Neural cell (in vitro differentiated cells): ENCODE data around the gene IGSF11. TPM values are rescaled to one million over a fixed set of nuclear protein-coding genes. Genes with fewer than 3 reads are reported as not detected.

ENCODE experiments used
- H2AFZ ChIP-seq: fragments of 200-600, 300-800 bp; sonication (generic), shearing (Covaris generic); 2 replicates; pipeline ENCODE4 v1.6.0; 2014; ENCODE audit warnings: low read depth, mild to moderate bottlenecking, antibody characterized with exemption, low read length, moderate library complexity
- H3F3A ChIP-seq: fragments of 200-600 bp; shearing (Covaris generic); 2 replicates; pipeline ENCODE4 v1.6.1; 2016; ENCODE audit warnings: mild to moderate bottlenecking, moderate library complexity, mixed read lengths, antibody characterized with exemption, low read length; ENCODE audit not compliant: insufficient read depth, poor library complexity, severe bottlenecking
- H3K27ac ChIP-seq: fragments of 200-600, 300-800 bp; sonication (generic), shearing (Covaris generic); 2 replicates; pipeline ENCODE4 v1.5.1; 2014; ENCODE audit warnings: mild to moderate bottlenecking, low read length, moderate library complexity
- H3K27me3 ChIP-seq: fragments of 300-800, 200-600 bp; sonication (generic), shearing (Covaris generic); 2 replicates; pipeline ENCODE4 v1.6.0; 2014; ENCODE audit warnings: mild to moderate bottlenecking, low read depth, low read length, moderate library complexity; ENCODE audit not compliant: insufficient read depth
- H3K36me3 ChIP-seq: fragments of 300-800, 200-600 bp; sonication (generic), shearing (Covaris generic); 2 replicates; pipeline ENCODE4 v1.5.1; 2014; ENCODE audit warnings: mild to moderate bottlenecking, antibody characterized with exemption, low read length, moderate library complexity; ENCODE audit not compliant: insufficient read depth
- H3K4me2 ChIP-seq: fragments of 300-800, 200-600 bp; sonication (generic), shearing (Covaris generic); 2 replicates; pipeline ENCODE4 v1.6.0; 2014; ENCODE audit warnings: mild to moderate bottlenecking, low read length
- H3K4me3 ChIP-seq: fragments of 300-800, 200-600 bp; sonication (generic), shearing (Covaris generic); 2 replicates; pipeline ENCODE4 v1.5.1; 2014; ENCODE audit warnings: mild to moderate bottlenecking, low read length, moderate library complexity
- H3K79me2 ChIP-seq: fragments of 200-600 bp; shearing (Covaris generic); replicated peaks from 2 replicates; pipeline ENCODE4 v1.6.0; 2014; ENCODE audit warnings: mild to moderate bottlenecking, low read length, moderate library complexity; ENCODE audit not compliant: insufficient read depth
- H3K9ac ChIP-seq: fragments of 300-800, 200-600 bp; sonication (generic), shearing (Covaris generic); 2 replicates; pipeline ENCODE4 v1.6.1; 2016; ENCODE audit warnings: mild to moderate bottlenecking, low read length, mixed read lengths
- H3K9me2 ChIP-seq: fragments of 200-600 bp; shearing (Covaris generic); 2 replicates; pipeline ENCODE4 v1.6.1; 2016; ENCODE audit warnings: mild to moderate bottlenecking, low read length, mixed read lengths; ENCODE audit not compliant: insufficient read depth
- H3K9me3 ChIP-seq: fragments of 200-600, 300-800 bp; sonication (generic), shearing (Covaris generic); 2 replicates; pipeline ENCODE4 v1.6.1; 2016; ENCODE audit warnings: mild to moderate bottlenecking, mixed run types, low read length, moderate library complexity, mixed read lengths
- H4K20me1 ChIP-seq: fragments of 200-600 bp; shearing (Covaris generic); 2 replicates; pipeline ENCODE4 v1.6.1; 2016; ENCODE audit warnings: mild to moderate bottlenecking, mixed run types; ENCODE audit not compliant: insufficient read depth
- EP300 ChIP-seq: fragments of 450-650 bp; conservative IDR thresholded peaks from 2 replicates; pipeline ENCODE4 v1.6.1; 2014; ENCODE audit warnings: antibody characterized with exemption, mild to moderate bottlenecking, moderate library complexity; ENCODE audit not compliant: poor library complexity, severe bottlenecking
- EZH2 ChIP-seq: fragments of 200-600, 300-800 bp; shearing (Covaris generic), sonication (generic); IDR thresholded peaks from 2 replicates; pipeline ENCODE4 v1.6.1; 2014; ENCODE audit warnings: antibody characterized with exemption, low read length, borderline replicate concordance, mild to moderate bottlenecking; ENCODE audit not compliant: insufficient read depth, poor library complexity, severe bottlenecking
- MXI1 ChIP-seq: fragments of 450-650 bp; conservative IDR thresholded peaks from 2 replicates; pipeline ENCODE4 v1.6.1; 2014; ENCODE audit warnings: antibody characterized with exemption, mild to moderate bottlenecking; ENCODE audit not compliant: poor library complexity, severe bottlenecking
- POLR2AphosphoS5 ChIP-seq: IDR thresholded peaks from 2 replicates; pipeline ENCODE4 v1.6.1; 2012
- RAD21 ChIP-seq: fragments of 450-650 bp; conservative IDR thresholded peaks from 2 replicates; pipeline ENCODE4 v1.6.1; 2014; ENCODE audit warnings: antibody characterized with exemption, mild to moderate bottlenecking, moderate library complexity
- SMC3 ChIP-seq: fragments of 450-650 bp; conservative IDR thresholded peaks from 2 replicates; pipeline ENCODE4 v1.6.1; 2014; ENCODE audit warnings: antibody characterized with exemption, mild to moderate bottlenecking, moderate library complexity; ENCODE audit not compliant: poor library complexity
- TAF1 ChIP-seq: IDR thresholded peaks from 2 replicates; pipeline ENCODE4 v1.6.1; 2012; ENCODE audit warnings: low read depth
- polyA plus RNA-seq: library from polyadenylated mRNA; depleted of rRNA; stranded (reverse); fragments of >200 nt; gene quantifications from 2 replicates; pipeline ENCODE4 v1.2.3, GENCODE V29; 2014
- TF ChIP-seq, protein P1 (sequence below): IDR thresholded peaks from 2 replicates; pipeline ENCODE4 v1.6.1; 2012; ENCODE audit warnings: borderline replicate concordance
- TF ChIP-seq, protein P2 (sequence below): fragments of 450-650 bp; IDR thresholded peaks from 2 replicates; pipeline ENCODE4 v1.5.1; 2014; ENCODE audit warnings: antibody characterized with exemption, mild to moderate bottlenecking, moderate library complexity; ENCODE audit not compliant: poor library complexity, severe bottlenecking

The IGSF11 gene
- polyA plus RNA-seq, 1 donor from 2014 or later, result 1.2 TPM

DNA sequence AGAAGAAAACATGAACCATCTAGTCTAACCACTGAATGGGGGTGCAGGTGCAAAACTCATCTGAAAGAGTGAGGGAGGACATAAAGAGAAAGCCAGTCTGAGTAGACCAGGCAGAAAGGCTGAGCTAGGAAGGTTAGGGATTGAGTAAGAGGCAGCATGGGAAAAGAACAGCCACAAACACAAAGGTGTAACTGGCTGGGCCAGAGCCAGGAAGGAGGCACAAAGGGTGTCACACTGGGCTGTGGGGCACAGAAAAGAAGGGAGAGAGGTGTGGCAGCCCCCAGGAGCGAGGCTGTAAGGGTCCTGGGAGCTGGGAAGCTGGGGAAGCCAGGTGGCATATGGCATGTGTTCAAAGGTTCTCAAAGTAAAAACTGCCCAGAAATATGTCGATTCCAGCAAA lies 18.7 kb downstream of the IGSF11 start:
- Histone ChIP-seq H3F3A (no peaks in the 10 kb centered on the region), H2AFZ (no peak overlapping the region), H3K9me3 (no peaks in the 10 kb centered on the region), H3K9ac (no peak overlapping the region), H3K36me3 (no peaks in the 10 kb centered on the region), H3K79me2 (no peaks in the 10 kb centered on the region), H3K9me2 (no peaks in the 10 kb centered on the region), H3K27ac (no peak overlapping the region), H4K20me1 (no peaks in the 10 kb centered on the region), H3K4me3 (no peak overlapping the region), H3K4me2 (no peak overlapping the region), H3K27me3 (no peaks in the 10 kb centered on the region)
- TF ChIP-seq SMC3, result no peak
- TF ChIP-seq RAD21, result no peak
- TF ChIP-seq EZH2, result no peak
- TF ChIP-seq, protein P1, sequence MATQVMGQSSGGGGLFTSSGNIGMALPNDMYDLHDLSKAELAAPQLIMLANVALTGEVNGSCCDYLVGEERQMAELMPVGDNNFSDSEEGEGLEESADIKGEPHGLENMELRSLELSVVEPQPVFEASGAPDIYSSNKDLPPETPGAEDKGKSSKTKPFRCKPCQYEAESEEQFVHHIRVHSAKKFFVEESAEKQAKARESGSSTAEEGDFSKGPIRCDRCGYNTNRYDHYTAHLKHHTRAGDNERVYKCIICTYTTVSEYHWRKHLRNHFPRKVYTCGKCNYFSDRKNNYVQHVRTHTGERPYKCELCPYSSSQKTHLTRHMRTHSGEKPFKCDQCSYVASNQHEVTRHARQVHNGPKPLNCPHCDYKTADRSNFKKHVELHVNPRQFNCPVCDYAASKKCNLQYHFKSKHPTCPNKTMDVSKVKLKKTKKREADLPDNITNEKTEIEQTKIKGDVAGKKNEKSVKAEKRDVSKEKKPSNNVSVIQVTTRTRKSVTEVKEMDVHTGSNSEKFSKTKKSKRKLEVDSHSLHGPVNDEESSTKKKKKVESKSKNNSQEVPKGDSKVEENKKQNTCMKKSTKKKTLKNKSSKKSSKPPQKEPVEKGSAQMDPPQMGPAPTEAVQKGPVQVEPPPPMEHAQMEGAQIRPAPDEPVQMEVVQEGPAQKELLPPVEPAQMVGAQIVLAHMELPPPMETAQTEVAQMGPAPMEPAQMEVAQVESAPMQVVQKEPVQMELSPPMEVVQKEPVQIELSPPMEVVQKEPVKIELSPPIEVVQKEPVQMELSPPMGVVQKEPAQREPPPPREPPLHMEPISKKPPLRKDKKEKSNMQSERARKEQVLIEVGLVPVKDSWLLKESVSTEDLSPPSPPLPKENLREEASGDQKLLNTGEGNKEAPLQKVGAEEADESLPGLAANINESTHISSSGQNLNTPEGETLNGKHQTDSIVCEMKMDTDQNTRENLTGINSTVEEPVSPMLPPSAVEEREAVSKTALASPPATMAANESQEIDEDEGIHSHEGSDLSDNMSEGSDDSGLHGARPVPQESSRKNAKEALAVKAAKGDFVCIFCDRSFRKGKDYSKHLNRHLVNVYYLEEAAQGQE, result no peak
- no peak for TF ChIP-seq EP300
- TF ChIP-seq POLR2AphosphoS5, result no peak
- no peak for TF ChIP-seq TAF1
- TF ChIP-seq MXI1, result no peak
- TF ChIP-seq, protein P2, sequence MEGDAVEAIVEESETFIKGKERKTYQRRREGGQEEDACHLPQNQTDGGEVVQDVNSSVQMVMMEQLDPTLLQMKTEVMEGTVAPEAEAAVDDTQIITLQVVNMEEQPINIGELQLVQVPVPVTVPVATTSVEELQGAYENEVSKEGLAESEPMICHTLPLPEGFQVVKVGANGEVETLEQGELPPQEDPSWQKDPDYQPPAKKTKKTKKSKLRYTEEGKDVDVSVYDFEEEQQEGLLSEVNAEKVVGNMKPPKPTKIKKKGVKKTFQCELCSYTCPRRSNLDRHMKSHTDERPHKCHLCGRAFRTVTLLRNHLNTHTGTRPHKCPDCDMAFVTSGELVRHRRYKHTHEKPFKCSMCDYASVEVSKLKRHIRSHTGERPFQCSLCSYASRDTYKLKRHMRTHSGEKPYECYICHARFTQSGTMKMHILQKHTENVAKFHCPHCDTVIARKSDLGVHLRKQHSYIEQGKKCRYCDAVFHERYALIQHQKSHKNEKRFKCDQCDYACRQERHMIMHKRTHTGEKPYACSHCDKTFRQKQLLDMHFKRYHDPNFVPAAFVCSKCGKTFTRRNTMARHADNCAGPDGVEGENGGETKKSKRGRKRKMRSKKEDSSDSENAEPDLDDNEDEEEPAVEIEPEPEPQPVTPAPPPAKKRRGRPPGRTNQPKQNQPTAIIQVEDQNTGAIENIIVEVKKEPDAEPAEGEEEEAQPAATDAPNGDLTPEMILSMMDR, result no peak

DNA sequence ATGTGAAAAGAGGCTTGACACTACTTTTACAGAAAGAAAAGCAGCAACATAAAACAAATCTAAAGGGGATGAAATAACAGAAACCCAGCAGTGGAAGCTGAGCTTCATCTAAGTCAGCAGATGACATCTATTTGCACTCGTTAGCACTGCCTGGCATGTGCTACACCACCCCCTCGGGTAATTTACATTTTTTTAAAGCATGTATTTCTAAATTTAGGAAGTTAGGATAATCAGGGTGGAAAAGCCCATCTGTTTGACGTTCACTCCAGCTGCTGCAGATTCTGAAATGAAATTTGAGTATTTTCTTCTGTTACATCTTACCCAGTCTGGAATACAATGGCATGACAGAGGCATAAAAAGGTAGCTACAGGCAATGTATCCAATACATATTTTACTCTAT lies 20.7 kb downstream of the IGSF11 start:
- H2AFZ ChIP-seq, result no peak overlapping the region
- H4K20me1 ChIP-seq, result no peaks in the 10 kb centered on the region
- no peaks in the 10 kb centered on the region for H3K36me3 ChIP-seq
- no peak overlapping the region for H3K9ac ChIP-seq
- TF ChIP-seq POLR2AphosphoS5, result no peak
- TF ChIP-seq, protein P1, result no peak
- no peak for TF ChIP-seq SMC3
- no peak for TF ChIP-seq EZH2
- no peak for TF ChIP-seq MXI1
- TF ChIP-seq, protein P2, result no peak
- H3K9me2 ChIP-seq, result no peaks in the 10 kb centered on the region
- H3K27me3 ChIP-seq, result no peaks in the 10 kb centered on the region
- no peak overlapping the region for H3K4me2 ChIP-seq
- no peaks in the 10 kb centered on the region for H3F3A ChIP-seq
- no peaks in the 10 kb centered on the region for H3K79me2 ChIP-seq
- H3K9me3 ChIP-seq, result no peaks in the 10 kb centered on the region
- H3K4me3 ChIP-seq, result no peak overlapping the region
- no peak overlapping the region for H3K27ac ChIP-seq
